Endothelial cell of umbilical vein (primary cell): Measurements from ENCODE around the gene UNKL. TPM values are rescaled to one million over a fixed set of nuclear protein-coding genes. Genes with fewer than 3 reads are reported as not detected.

Experiments used
- BruUV-seq: library from RNA; stranded (reverse); fragments of 400-500 nt; replicated peaks from 2 replicates; lab custom pipeline; 2021; lab: Mats Ljungman, UMichigan
- CTCF ChIA-PET: fragments of 300-600, 350-600 bp; sonication (Branson Sonifier 250); formaldehyde crosslinking; loops from one replicate; lab custom pipeline; 2021; ENCODE audit warnings: antibody characterized with exemption, inconsistent platforms; lab: Charles Lee
- POLR2A ChIA-PET: fragments of 300-600, 350-600 bp; sonication (Branson Sonifier 250); formaldehyde crosslinking; loops from one replicate; lab custom pipeline; 2021; ENCODE audit warnings: antibody characterized with exemption, inconsistent platforms; lab: Charles Lee
- DNase-seq: peaks from one replicate; pipeline ENCODE4 v3.0.0-alpha.2; 2011; ENCODE audit warnings: low read depth, low spot score
- FAIRE-seq: peaks from 2 replicates; lab custom pipeline; 2011; peaks lifted over from hg19 to GRCh38; lab: Jason Lieb, UNC
- H2AFZ ChIP-seq: 2 replicates; pipeline ENCODE4 v1.6.0; 2012; ENCODE audit warnings: low read depth, low read length, control low read depth, inconsistent platforms
- H3K27ac ChIP-seq: 2 replicates; pipeline ENCODE4 v1.5.1; 2011; ENCODE audit warnings: low read depth, mild to moderate bottlenecking, control low read depth, low read length, moderate library complexity; ENCODE audit not compliant: insufficient read depth
- H3K27me3 ChIP-seq, 2 experiments: 2 replicates each; pipeline versions ENCODE4 v1.6.0 to v1.6.1; 2011; ENCODE audit warnings: low read length in 2 of 2, mixed read lengths in 1 of 2; ENCODE audit not compliant: control insufficient read depth in 2 of 2, insufficient read depth in 2 of 2
- H3K36me3 ChIP-seq, 2 experiments: 2 replicates in 1 of 2; 3 replicates in 1 of 2; pipeline ENCODE4 v1.5.1; 2011; ENCODE audit warnings: low read length in 2 of 2, mild to moderate bottlenecking in 1 of 2, moderate library complexity in 1 of 2; ENCODE audit not compliant: control insufficient read depth in 2 of 2, insufficient read depth in 2 of 2; ENCODE audit errors: extremely low read depth in 1 of 2
- H3K4me1 ChIP-seq: 3 replicates; pipeline ENCODE4 v1.5.1; 2011; ENCODE audit warnings: mild to moderate bottlenecking, low read length; ENCODE audit not compliant: control insufficient read depth, insufficient read depth; ENCODE audit errors: extremely low read depth
- H3K4me2 ChIP-seq: 2 replicates; pipeline ENCODE4 v1.6.1; 2011; ENCODE audit warnings: low read length, control low read depth, mixed read lengths; ENCODE audit not compliant: insufficient read depth
- H3K4me3 ChIP-seq, 3 experiments: fragments of 200-600 bp in 1 of 3; sonication (generic), shearing (Covaris generic) in 1 of 3; replicated peaks in 1 of 3; 2 replicates each; pipeline ENCODE4 v1.5.1; 2011 to 2016; ENCODE audit warnings: control low read depth in 3 of 3, low read length in 3 of 3, mild to moderate bottlenecking in 2 of 3, inconsistent platforms in 1 of 3, low read depth in 1 of 3, moderate library complexity in 1 of 3; ENCODE audit not compliant: insufficient read depth in 1 of 3
- H3K79me2 ChIP-seq: 2 replicates; pipeline ENCODE4 v1.6.0; 2012; ENCODE audit warnings: low read length, inconsistent platforms; ENCODE audit not compliant: control insufficient read depth, insufficient read depth
- H3K9ac ChIP-seq: replicated peaks from 2 replicates; pipeline ENCODE3; 2011; ENCODE audit warnings: low read length, control low read depth; ENCODE audit not compliant: insufficient read depth; ENCODE audit errors: extremely low read depth
- H3K9me1 ChIP-seq: replicated peaks from 3 replicates; pipeline ENCODE4 v1.6.0; 2011; ENCODE audit warnings: mild to moderate bottlenecking, low read length; ENCODE audit not compliant: control insufficient read depth, insufficient read depth; ENCODE audit errors: extremely low read depth
- H3K9me3 ChIP-seq: replicated peaks from 2 replicates; pipeline ENCODE4 v1.5.1; 2012; ENCODE audit warnings: low read length, inconsistent platforms; ENCODE audit not compliant: control insufficient read depth, insufficient read depth
- H4K20me1 ChIP-seq: replicated peaks from 2 replicates; pipeline ENCODE3; 2011; ENCODE audit warnings: mild to moderate bottlenecking, low read length; ENCODE audit not compliant: control insufficient read depth, insufficient read depth; ENCODE audit errors: extremely low read depth
- CTCF ChIP-seq, 2 donors: IDR thresholded peaks; 1 replicate in 1 of 2; 2 replicates in 1 of 2; pipeline ENCODE4 v1.5.1; 2011; ENCODE audit warnings: low read length in 2 of 2, mild to moderate bottlenecking in 2 of 2, moderate library complexity in 2 of 2, control low read depth in 1 of 2, inconsistent platforms in 1 of 2, low read depth in 1 of 2; ENCODE audit not compliant: insufficient read depth in 1 of 2; ENCODE audit errors: extremely low read depth in 1 of 2
- EZH2 ChIP-seq: IDR thresholded peaks from 2 replicates; pipeline ENCODE4 v1.6.1; 2012; ENCODE audit warnings: borderline replicate concordance, low read depth, mild to moderate bottlenecking, moderate library complexity, low read length, inconsistent platforms; ENCODE audit not compliant: severe bottlenecking
- FOS ChIP-seq: IDR thresholded peaks from 2 replicates; pipeline ENCODE4 v1.6.1; 2011; ENCODE audit warnings: mild to moderate bottlenecking, low read length, moderate library complexity, borderline replicate concordance; ENCODE audit not compliant: insufficient read depth
- GATA2 ChIP-seq: IDR thresholded peaks from 2 replicates; pipeline ENCODE4 v1.7.0; 2011; ENCODE audit warnings: low read depth, mild to moderate bottlenecking, moderate library complexity, mixed read lengths, low read length; ENCODE audit not compliant: insufficient read length, insufficient read depth
- JUN ChIP-seq: IDR thresholded peaks from 2 replicates; pipeline ENCODE4 v1.6.1; 2011; ENCODE audit warnings: borderline replicate concordance, low read depth; ENCODE audit not compliant: insufficient read length, insufficient read depth
- MAX ChIP-seq: IDR thresholded peaks from 2 replicates; pipeline ENCODE4 v1.6.1; 2011; ENCODE audit not compliant: insufficient read depth, insufficient read length
- MYC ChIP-seq: IDR thresholded peaks from one replicate; pipeline ENCODE4 v1.6.1; 2011; ENCODE audit warnings: mild to moderate bottlenecking, low read depth, low read length
- POLR2A ChIP-seq: IDR thresholded peaks from 2 replicates; pipeline ENCODE4 v1.6.1; 2012; ENCODE audit warnings: low read depth, mild to moderate bottlenecking, control low read depth, low read length
- POLR2AphosphoS5 ChIP-seq: IDR thresholded peaks from 2 replicates; pipeline ENCODE4 v1.6.1; 2012; ENCODE audit warnings: low read depth, mild to moderate bottlenecking, control low read depth, low read length, moderate library complexity; ENCODE audit not compliant: insufficient read depth
- dilution Hi-C: fragments of 300-500 bp; cut with MboI; formaldehyde crosslinking; loops from one replicate; pipeline ENCODE4 v1.15.0; 2019; ENCODE audit warnings: low sequenced_read_pairs; ENCODE audit not compliant: extremely low pct_ligation_motif_present
- intact Hi-C: fragments of 100-400 bp; cut with micrococcal nuclease; formaldehyde crosslinking; loops from one replicate; pipeline ENCODE4 v1.10.0; 2022
- polyA plus RNA-seq, 4 experiments: library from polyadenylated mRNA; depleted of rRNA in 3 of 4; stranded (reverse) in 3 of 4; unstranded in 1 of 4; fragments of >200 nt; gene quantifications; 2 replicates each; pipeline versions ENCODE4 v1.2.1 to v1.2.3, GENCODE V29; 2011 to 2012; ENCODE audit warnings: missing spikeins in 1 of 4
- total RNA-seq: library from RNA; stranded (reverse); gene quantifications from 2 replicates; pipeline ENCODE4 v1.2.3, GENCODE V29; 2021

Gene UNKL
- total and polyA plus RNA-seq, 2 donors (not counting 3 experiments of a cell fraction or from before 2014, with no cell fraction given) = 17.1 to 32.8 TPM

GRCh38 chr16:1323296-1324239 lies 90.9 kb downstream of the UNKL start:
- no peak overlapping the region for H3K27ac ChIP-seq
- H3K36me3 ChIP-seq = peaks cover 4 to 44% of the 10 kb centered on the region in 2 experiments
- no peak overlapping the region for H2AFZ ChIP-seq
- POLR2A ChIA-PET = no interaction called here
- H3K79me2 ChIP-seq = peaks cover under 1% of the 10 kb centered on the region
- dilution Hi-C loops (no loop called here), intact Hi-C loops (no loop called here)
- H3K4me2 ChIP-seq = no peak overlapping the region
- H4K20me1 ChIP-seq = no peaks in the 10 kb centered on the region
- no TSS peak for BruUV-seq
- FAIRE-seq (no peak), DNase-seq (no peak)
- CTCF ChIA-PET = no interaction called here
- no peak overlapping the region for H3K9ac ChIP-seq
- TF ChIP-seq CTCF (IDR thresholded peaks at IDR 0.05; ENCODE audit: extremely low read depth in 1 of 2, insufficient read depth in 1 of 2, low read depth in 1 of 2, low read length in 2 of 2) = no peak
- TF ChIP-seq POLR2A = no peak
- no peak for TF ChIP-seq FOS
- TF ChIP-seq MYC = no peak
- no peak for TF ChIP-seq GATA2
- no peak for TF ChIP-seq MAX
- no peak for TF ChIP-seq EZH2
- no peak for TF ChIP-seq JUN
- no peak for TF ChIP-seq POLR2AphosphoS5
- no peaks in the 10 kb centered on the region for H3K9me3 ChIP-seq
- H3K27me3 ChIP-seq = no peaks in the 10 kb centered on the region
- H3K4me1 ChIP-seq = no peaks in the 10 kb centered on the region
- H3K4me3 ChIP-seq = no peak overlapping the region
- no peaks in the 10 kb centered on the region for H3K9me1 ChIP-seq
